ENCODE measurements around the gene PEAR1.

- TF ChIP-seq CTCF (IDR thresholded peaks at IDR 0.05): no peak
- no peak for TF ChIP-seq POLR2A (IDR thresholded peaks at IDR 0.05)
Observed at GRCh38 chr1:156926175-156926574, 32.7 kb downstream of the PEAR1 start.
